Measurements from ENCODE around the gene KCNMB1. TPM values are rescaled to one million over a fixed set of nuclear protein-coding genes. Genes with fewer than 3 reads are reported as not detected.
"Not testable (repeated sequence)": the region's sequence is repeated elsewhere in the genome, so short reads cannot be mapped to it uniquely, and the experiment has no call there.

KCNMB1 gene
- total RNA-seq, 6 experiments from 2014 or later: 0.10 to 0.27 (median 0.25) TPM; not detected in 1

- H3K4me3 ChIP-seq: no peak overlapping the region
- no peaks in the 10 kb centered on the region for H3K9me3 ChIP-seq
- TF ChIP-seq POLR2A (IDR thresholded peaks at IDR 0.05): no peak
- no peak for TF ChIP-seq CTCF (IDR thresholded peaks at IDR 0.05)
- no peaks in the 10 kb centered on the region for H3K36me3 ChIP-seq
- DNase-seq (no peak), ATAC-seq (no peak)
- intact Hi-C loops (cut with DNase I): no loop called here
- 79% methylated on average over 10 of the region's 16 CpGs for WGBS (ENCODE audit: insufficient coverage, low coverage, low lambda C conversion rate, missing lambda C conversion rate)
- H3K27me3 ChIP-seq: no peaks in the 10 kb centered on the region
- no peaks in the 10 kb centered on the region for H3K4me1 ChIP-seq
- H3K27ac ChIP-seq: no peak overlapping the region
Measured at GRCh38 chr5:170378740-170379139, 10.4 kb downstream of the KCNMB1 start.

DNA sequence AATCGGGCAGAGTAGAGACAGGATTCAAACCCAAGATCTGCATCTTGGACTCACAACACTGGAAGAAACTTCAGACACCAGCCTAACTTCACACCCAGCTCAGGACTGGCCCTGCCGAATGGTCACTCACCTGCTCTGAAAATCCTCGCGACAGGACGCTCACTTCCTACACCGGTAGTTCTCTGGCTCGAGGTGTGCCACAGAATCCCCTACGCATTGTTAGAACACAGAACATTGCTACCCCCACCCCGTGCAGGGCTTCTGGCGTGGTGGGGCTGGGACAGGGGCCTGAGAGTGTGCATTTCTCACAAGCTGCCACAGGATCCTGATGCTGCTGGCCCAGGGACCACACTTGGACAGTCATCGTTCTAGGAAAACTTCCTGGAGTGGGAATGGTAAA, 12.1 kb downstream of the KCNMB1 start:
- WGBS (ENCODE audit: insufficient coverage, low coverage, low lambda C conversion rate, missing lambda C conversion rate): 67% methylated on average over 3 of the region's 11 CpGs
- Histone ChIP-seq H3K27me3 (no peaks in the 10 kb centered on the region), H3K36me3 (no peaks in the 10 kb centered on the region), H3K4me3 (no peak overlapping the region), H3K9me3 (no peaks in the 10 kb centered on the region), H3K27ac (no peak overlapping the region), H3K4me1 (no peaks in the 10 kb centered on the region)
- no peak for ATAC-seq
- no peak for DNase-seq
- TF ChIP-seq POLR2A (IDR thresholded peaks at IDR 0.05) (no peak), CTCF (IDR thresholded peaks at IDR 0.05) (no peak)
- intact Hi-C loops (cut with DNase I): no loop called here

DNA sequence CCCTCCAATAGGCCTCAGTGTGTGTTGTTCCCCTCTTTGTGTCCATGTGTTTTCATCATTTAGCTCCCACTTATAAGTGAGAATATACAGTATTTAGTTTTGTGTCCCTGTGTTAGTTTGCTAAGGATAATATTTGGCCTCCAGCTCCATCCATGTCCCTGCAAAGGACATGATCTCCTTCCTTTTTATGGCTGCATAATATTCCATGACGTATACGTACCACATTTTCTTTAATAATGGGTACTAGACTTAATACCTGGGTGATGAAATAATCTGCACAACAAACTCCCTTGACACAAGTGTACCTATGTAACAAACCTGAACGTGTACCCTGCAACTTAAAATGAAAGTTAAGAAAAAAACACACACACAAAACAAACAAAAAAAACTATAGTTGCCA, 12.6 kb downstream of the KCNMB1 start:
- DNase-seq; H3K4me1 ChIP-seq; H3K9me3 ChIP-seq; H3K4me3 ChIP-seq; H3K36me3 ChIP-seq; intact Hi-C loops (cut with DNase I); H3K27ac ChIP-seq; ATAC-seq; H3K27me3 ChIP-seq: not testable (repeated sequence)
- WGBS (ENCODE audit: insufficient coverage, low coverage, low lambda C conversion rate, missing lambda C conversion rate): 83% methylated on average over 3 of the region's 3 CpGs

DNA sequence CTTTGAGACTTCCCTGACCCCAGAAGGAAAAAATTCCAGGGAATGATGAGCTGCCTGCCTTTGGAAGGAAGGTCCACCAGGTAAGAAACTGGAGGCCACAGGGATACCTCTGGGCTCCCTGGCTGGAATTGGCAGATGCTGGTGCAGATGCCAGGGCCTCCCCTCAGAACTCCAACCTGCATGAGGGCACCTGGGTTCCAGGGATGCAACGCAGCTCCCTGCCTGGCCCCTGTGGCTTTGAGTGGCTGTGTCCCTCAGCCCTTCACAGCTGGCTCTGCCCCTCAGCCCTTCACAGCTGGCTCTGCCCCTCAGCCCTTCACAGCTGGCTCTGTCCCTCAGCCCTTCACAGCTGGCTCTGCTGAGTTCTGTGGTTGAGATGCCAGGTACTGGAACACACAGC, 13.9 kb downstream of the KCNMB1 start:
- TF ChIP-seq CTCF (IDR thresholded peaks at IDR 0.05) (no peak), POLR2A (IDR thresholded peaks at IDR 0.05) (no peak)
- ATAC-seq: no peak

GRCh38 chr5:170372971-170373370, 16.2 kb downstream of the KCNMB1 start:
- intact Hi-C loops (cut with DNase I): no loop called here
- Histone ChIP-seq H3K27me3 (no peaks in the 10 kb centered on the region), H3K36me3 (no peaks in the 10 kb centered on the region), H3K4me3 (no peak overlapping the region), H3K4me1 (no peaks in the 10 kb centered on the region), H3K27ac (no peak overlapping the region), H3K9me3 (no peaks in the 10 kb centered on the region)
- no peak for DNase-seq
- TF ChIP-seq CTCF (IDR thresholded peaks at IDR 0.05): no peak
- TF ChIP-seq POLR2A (IDR thresholded peaks at IDR 0.05): no peak
- WGBS (ENCODE audit: insufficient coverage, low coverage, low lambda C conversion rate, missing lambda C conversion rate): 34% methylated on average over 2 of the region's 2 CpGs
- no peak for ATAC-seq

More for the DNA sequence above, 13.9 kb downstream of the KCNMB1 start:
- no peak for DNase-seq
- Histone ChIP-seq H3K4me1 (no peaks in the 10 kb centered on the region), H3K27me3 (no peaks in the 10 kb centered on the region), H3K36me3 (no peaks in the 10 kb centered on the region), H3K9me3 (no peaks in the 10 kb centered on the region), H3K4me3 (no peak overlapping the region), H3K27ac (no peak overlapping the region)
- no CpG with 5 or more reads among the region's 1 CpG for WGBS (ENCODE audit: insufficient coverage, low coverage, low lambda C conversion rate, missing lambda C conversion rate)
- intact Hi-C loops (cut with DNase I): no loop called here
